H7 (cell line): ENCODE measurements around the gene CCDC3. TPM values are rescaled to one million over a fixed set of nuclear protein-coding genes. Genes with fewer than 3 reads are reported as not detected.

ENCODE experiments used
- DNase-seq: peaks from one replicate; pipeline ENCODE4 v3.0.0; 2012
- H3K27me3 ChIP-seq: 2 replicates; pipeline ENCODE4 v1.6.0; 2011; ENCODE audit warnings: mild to moderate bottlenecking, low read length; ENCODE audit not compliant: control insufficient read depth, insufficient read depth
- H3K36me3 ChIP-seq: replicated peaks from 2 replicates; pipeline ENCODE4 v1.5.1; 2011; ENCODE audit warnings: low read length; ENCODE audit not compliant: control insufficient read depth, insufficient read depth
- H3K4me3 ChIP-seq: 2 replicates; pipeline ENCODE4 v1.5.1; 2011; ENCODE audit warnings: low read depth, mild to moderate bottlenecking, control low read depth, low read length, moderate library complexity; ENCODE audit not compliant: insufficient read depth
- total RNA-seq: library from RNA; depleted of rRNA; stranded (reverse); fragments of >200 nt; shearing (Covaris generic); gene quantifications from 2 replicates; pipeline ENCODE4 v1.2.3, GENCODE V29; 2014

CCDC3 gene
- total RNA-seq, 1 experiment from 2014 or later: 0.73 TPM

DNA sequence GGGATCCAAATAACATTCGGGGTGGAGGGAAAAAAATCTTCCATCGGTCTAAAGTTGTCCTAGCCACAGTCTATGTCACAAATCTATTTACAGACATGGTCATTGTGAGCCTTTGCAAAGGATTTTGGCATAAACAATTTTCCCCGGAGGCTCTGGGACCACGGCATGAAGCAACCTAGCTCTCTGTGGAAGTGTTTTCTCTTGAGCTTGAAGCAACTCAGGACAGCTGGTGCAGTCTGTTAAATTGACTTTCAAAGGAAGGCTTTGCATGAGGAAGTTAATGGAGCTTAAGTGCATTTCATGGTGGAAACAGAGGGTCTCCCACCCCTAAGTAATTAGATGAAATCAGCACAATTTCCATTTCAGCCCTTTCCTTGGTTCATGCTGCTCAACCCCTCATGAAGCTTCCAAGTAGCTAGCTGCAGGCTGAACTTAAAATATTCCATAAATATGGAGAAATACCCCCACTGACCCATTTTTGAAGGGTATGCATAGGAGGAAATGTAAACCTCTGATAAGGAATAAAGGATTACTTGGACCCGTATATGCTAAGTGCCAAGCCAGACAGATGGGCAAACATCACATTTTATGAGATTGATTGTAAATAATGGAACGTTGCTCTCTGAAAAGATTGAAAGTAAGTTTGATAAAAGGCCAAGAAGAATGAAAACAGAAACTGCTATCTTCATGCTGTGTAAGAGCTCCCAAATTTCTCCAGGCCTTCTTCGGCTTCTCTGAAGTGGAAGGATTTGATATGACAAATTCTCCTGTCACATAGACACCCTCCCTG, 39.9 kb downstream of the CCDC3 start:
- Histone ChIP-seq H3K4me3 (no peak overlapping the region), H3K27me3 (no peaks in the 10 kb centered on the region), H3K36me3 (no peaks in the 10 kb centered on the region)
- no peak for DNase-seq

DNA sequence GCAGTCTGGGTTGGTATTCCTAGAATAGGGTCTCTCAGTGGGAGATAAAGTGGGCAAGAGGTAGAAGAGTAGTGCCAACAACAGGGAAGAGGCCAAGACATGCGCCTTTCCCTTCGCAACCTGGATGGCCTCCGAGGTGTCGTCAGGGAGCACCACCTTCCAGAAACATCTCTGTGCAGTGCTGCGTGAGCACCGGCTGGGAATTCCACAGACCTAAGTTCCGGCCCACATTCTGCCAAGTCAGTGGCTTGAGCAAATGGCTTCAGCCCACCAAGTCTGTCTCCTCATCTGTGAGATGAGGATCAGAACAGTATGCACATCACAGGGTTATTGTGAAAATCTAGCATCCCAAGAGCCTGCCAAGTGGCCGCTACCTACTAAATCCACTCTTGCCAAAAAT, 40.6 kb downstream of the CCDC3 start:
- DNase-seq: no peak
- Histone ChIP-seq H3K36me3 (no peaks in the 10 kb centered on the region), H3K4me3 (no peak overlapping the region), H3K27me3 (no peaks in the 10 kb centered on the region)

DNA sequence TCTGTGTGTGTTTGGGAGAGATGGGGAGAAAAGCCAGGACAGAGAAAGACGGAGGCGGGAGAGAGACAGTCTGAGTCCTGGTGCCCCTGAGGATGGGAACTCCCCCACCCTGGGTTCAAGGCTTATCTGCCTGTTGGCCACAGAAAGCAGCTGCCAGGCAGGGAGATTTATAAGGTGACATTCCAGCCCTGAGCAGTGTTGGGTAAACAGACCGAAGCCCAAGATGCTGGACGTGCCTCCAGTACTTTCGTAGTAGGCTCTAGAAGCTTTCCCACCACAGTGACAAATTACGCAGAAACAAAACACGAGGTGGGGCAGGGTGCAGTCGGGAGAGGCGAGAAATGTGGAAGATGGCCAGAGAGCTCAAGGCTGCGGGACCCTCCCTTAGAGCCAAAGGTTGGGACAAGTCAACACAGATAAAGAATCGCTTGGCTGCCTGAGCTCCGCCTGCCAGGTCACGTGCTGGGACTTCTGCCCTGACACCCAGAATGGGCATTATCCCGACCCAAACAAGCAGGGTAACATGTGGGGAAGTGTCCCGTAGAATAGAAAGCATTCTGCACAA, 41.1 kb downstream of the CCDC3 start:
- H3K27me3 ChIP-seq: no peaks in the 10 kb centered on the region
- DNase-seq: no peak
- no peak overlapping the region for H3K4me3 ChIP-seq
- H3K36me3 ChIP-seq: no peaks in the 10 kb centered on the region

DNA sequence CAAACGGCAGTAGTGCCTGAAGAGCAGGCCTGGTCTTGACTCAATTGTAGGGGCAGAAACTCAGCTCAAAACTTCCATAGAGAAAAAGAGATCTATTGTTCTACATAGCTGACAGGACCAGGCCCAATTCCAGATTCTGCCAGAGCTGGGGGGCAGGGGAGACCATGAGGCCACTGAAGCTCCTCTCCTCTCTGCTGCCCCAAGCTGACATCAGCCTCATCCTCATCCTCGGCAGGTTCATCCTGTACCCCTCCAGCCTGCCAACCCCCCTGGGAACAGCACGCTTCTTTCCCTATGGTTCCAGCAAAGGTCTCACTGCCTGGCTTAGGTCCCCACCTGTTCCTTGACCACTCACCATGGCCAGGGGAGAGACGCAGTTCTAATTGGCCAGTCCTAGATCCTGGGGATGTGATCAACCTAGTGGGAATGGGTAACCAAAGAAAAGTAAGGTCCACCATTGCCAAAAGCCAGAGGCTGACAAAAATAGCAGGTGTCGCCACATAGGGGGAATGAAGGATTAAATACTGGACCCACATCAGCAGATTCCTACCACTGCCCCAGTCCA, 42.9 kb downstream of the CCDC3 start:
- Histone ChIP-seq H3K27me3 (no peaks in the 10 kb centered on the region), H3K4me3 (no peak overlapping the region), H3K36me3 (no peaks in the 10 kb centered on the region)
- DNase-seq: no peak

DNA sequence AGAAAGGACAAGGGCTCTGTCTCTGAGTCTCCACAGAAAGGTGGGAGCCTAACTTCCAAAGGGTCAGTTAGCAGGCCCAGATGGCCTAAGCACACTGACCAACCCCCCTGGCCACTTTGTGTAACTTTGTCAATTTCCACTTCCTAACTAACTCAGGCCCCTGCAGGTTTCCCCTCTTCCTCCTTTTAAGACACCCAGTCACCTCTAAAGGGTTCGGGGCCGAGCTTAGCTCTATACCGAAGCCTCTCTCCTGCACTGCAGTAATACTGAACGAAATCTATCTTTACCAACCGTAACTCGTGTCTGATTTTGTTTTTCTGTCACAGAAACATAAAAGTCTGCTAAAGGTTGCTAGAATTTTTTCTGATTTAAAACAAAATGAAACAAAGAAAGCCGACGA, 44.4 kb downstream of the CCDC3 start:
- no peaks in the 10 kb centered on the region for H3K36me3 ChIP-seq
- DNase-seq: no peak
- H3K27me3 ChIP-seq: no peaks in the 10 kb centered on the region
- no peak overlapping the region for H3K4me3 ChIP-seq

DNA sequence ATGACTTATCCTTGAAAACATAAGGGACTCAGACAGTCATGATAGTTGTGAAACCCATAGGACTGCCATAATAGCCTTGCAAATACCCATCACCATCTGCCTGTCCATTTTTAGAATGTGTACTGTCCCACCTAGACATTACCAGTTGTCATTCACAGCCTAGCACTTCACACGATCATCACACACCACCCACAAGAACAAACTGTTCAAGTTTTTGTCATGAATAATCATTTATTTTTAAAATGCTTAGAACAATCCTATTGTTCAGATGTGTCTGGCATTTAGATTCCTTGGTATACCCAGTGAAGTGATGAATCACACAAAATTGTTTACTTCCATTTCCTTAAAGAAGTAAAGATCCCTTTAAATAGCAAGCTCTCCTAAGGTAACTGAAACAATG, 46.6 kb downstream of the CCDC3 start:
- DNase-seq: no peak
- Histone ChIP-seq H3K36me3 (no peaks in the 10 kb centered on the region), H3K4me3 (no peak overlapping the region), H3K27me3 (no peaks in the 10 kb centered on the region)

DNA sequence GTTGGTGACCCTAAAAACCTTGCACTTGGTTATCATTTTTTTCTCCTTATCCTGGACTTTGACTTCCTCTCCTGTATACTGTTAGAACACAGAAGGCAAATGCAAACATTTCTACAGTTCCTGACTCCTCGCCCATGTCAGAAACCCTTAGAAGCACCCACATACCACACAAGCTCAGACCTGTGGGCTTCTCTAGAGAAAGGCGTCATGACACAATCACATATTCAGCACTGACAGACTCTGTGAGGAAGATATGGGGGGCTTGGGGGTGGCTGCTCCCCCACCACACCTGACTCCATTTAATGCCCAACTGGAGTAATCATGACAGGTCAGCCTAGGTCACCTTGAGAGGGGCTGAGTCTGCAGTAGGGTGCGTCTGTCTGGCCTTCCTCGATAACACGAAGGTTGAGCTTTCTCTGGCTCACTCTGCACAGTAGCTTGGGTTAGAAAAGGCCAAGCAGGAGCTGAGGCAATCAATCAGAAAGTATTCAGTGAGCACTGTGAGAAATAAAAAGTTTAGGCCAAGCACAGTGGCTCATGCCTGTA, 50.9 kb downstream of the CCDC3 start:
- no peak for DNase-seq
- Histone ChIP-seq H3K4me3 (no peak overlapping the region), H3K27me3 (no peaks in the 10 kb centered on the region), H3K36me3 (no peaks in the 10 kb centered on the region)

DNA sequence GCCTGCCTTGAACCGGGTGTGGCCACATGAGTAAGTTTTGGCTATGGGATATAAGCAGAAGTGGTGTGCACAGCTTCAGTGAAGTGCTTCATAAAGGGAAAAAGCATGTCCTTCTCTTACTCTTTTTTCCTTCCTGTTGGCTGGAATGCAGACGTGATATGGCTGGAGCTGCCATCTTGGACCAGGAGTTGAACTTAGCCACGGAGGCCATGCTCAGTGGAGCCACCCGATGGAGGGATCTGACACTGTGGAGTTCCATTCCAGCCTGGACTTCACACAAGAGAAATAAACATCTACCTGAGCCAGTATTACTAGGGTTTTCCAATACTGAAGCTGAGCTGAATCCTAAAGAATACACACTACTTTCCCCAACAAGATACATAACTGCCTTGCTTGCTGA, 52.3 kb downstream of the CCDC3 start:
- H3K4me3 ChIP-seq: no peak overlapping the region
- H3K36me3 ChIP-seq: no peaks in the 10 kb centered on the region
- DNase-seq: peak; percentile 20
- no peaks in the 10 kb centered on the region for H3K27me3 ChIP-seq

DNA sequence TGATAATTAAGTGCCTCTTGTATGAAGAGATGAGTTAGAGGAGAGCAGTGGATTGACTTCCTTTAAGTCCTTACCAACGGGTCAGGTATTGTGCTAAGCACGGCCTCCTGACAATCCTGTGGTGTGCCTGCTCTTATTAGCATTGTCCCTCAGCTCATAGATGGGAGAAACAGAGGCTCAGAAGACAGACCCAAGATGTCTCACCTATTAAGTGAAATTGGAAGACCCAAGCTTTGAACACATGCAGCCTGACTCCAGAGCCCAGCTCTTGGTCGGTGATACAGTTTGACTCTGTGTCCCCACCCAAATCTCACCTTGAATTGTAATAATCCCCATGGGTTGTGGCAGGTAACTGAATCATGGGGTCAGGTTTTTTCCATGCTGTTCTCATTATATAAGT, 53.8 kb downstream of the CCDC3 start:
- no peaks in the 10 kb centered on the region for H3K36me3 ChIP-seq
- no peak overlapping the region for H3K4me3 ChIP-seq
- H3K27me3 ChIP-seq: no peaks in the 10 kb centered on the region
- DNase-seq: no peak

DNA sequence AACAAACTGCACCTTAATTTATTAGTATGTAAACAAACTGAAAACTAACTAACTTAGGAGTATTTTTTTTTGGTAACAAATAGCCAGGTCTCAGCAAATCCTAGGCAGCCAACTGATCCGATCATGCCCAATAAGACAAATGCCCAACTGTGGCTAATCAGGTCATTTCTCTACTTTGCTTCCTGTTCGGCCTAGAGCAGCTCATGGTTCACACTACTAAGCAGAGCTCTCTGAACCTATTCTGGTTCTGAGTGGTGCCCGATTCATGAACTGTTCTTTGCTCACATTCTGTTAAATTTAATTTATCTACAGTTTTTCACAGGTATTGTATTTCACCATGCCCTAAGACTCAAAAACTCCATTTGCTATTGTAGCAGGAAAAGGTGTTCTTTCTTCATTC, 55.1 kb downstream of the CCDC3 start:
- Histone ChIP-seq H3K36me3 (no peaks in the 10 kb centered on the region), H3K27me3 (no peaks in the 10 kb centered on the region), H3K4me3 (no peak overlapping the region)
- DNase-seq: no peak

DNA sequence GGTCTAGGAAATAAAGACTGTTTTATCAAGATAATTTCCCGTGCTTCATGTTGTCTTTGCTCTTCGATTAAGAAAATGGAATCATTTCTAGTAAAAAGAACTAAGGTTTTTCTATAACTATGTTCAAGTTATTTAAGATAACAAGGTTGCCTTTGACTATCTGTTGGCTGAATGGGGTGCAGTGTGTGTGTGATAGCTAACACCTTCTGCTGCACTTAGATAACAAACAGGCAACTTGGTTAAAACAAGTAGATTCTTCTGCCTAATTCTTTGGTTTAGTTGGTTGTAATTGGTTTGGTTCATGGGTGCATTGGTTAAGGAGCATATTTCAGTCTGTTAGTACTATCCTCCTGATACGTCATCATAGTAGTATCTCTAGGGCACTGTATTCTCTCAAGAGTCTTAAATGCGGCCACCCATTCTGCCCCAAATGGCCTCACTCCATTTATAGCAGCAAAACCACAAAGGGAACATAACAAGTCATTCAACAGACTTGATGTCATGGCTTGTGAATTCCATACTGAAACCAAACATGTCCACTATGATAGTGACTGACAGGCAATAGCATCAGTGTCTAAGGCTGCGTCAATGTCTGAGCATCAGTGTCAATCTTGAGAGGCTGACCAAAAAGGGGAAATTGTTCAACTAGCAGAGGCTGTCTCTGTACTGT, 55.7 kb downstream of the CCDC3 start:
- H3K36me3 ChIP-seq: no peaks in the 10 kb centered on the region
- DNase-seq: no peak
- no peak overlapping the region for H3K4me3 ChIP-seq
- H3K27me3 ChIP-seq: no peaks in the 10 kb centered on the region

DNA sequence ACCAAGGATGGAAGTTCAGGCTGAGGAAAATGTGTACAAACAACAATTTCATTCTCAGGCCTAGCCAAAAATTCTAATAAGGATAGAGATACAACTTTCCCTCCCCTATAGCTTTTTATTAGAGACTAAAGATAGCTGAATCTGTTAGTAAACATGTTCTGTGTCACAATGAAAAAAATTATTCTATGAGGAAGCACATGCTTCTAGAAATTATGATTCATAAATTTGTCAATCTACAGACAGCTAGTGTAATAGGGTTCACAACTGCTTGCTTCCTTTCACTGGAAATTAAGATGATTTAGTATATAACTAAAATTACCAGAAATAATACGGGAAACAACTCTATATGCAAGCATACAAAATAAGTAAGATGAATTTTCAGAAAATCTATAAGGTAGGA, 56.6 kb downstream of the CCDC3 start:
- H3K27me3 ChIP-seq: no peaks in the 10 kb centered on the region
- no peak overlapping the region for H3K4me3 ChIP-seq
- no peak for DNase-seq
- no peaks in the 10 kb centered on the region for H3K36me3 ChIP-seq

DNA sequence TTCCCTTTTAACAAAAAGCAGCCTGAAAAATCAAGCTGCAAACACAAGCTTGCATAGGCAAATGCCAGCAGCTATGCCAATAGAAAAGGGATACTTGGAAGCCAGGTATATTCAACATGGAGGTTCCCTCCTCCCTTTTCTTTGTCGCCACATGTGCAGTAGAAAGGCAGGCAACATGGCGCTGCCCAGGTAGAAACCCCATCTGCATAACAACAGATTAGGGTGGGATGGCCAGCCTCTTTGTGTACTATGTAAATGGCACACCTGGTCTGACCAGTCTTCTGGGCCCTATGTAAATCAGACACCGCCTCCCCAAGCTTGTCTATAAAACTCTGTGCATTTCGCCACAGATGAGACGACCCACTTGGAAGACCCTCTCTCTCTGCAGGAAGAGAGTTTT, 58.1 kb downstream of the CCDC3 start:
- Histone ChIP-seq H3K27me3 (no peaks in the 10 kb centered on the region), H3K36me3 (no peaks in the 10 kb centered on the region), H3K4me3 (no peak overlapping the region)
- no peak for DNase-seq

DNA sequence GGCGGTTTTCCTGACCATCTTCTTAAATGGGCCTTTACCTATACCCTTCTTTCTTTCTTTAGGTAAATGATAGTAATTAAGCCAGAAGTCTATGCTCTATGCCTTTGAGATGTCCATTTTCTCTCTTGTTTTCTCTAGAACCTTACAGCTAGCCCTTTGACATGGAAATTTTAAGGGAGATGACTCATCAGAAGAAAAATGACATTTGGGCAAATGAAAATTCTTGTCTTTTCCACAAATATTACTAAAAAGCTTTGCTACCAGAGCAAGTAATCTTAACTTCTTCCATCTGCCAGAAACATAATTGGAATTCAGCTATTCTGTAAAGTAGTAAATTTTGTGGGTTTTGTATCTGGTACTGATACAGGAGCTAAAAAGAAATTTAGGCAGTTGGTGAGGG, 59.5 kb downstream of the CCDC3 start:
- Histone ChIP-seq H3K4me3 (no peak overlapping the region), H3K36me3 (no peaks in the 10 kb centered on the region), H3K27me3 (no peaks in the 10 kb centered on the region)
- DNase-seq: no peak

DNA sequence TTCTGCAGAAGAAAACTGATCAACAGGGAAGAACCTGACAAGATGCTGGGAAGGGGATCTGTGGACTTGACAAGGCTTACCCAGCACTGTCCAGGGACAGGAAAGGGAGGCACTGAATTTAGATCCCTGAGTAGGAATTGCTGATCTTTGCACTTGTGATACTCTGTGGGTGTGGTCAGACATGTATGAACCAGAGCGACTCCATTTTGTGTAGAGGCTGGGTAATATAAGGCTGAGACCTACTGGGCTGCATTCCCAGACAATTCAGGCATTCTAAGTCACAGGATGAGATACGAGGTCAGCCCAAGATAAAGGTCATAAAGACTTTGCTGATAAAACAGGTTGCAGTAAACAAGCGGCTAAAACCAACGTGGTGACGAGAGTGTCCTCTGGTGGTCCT, 60.7 kb downstream of the CCDC3 start:
- H3K36me3 ChIP-seq: no peaks in the 10 kb centered on the region
- no peaks in the 10 kb centered on the region for H3K27me3 ChIP-seq
- no peak for DNase-seq
- H3K4me3 ChIP-seq: no peak overlapping the region
